ENCODE data around the gene CHD1.

DNA sequence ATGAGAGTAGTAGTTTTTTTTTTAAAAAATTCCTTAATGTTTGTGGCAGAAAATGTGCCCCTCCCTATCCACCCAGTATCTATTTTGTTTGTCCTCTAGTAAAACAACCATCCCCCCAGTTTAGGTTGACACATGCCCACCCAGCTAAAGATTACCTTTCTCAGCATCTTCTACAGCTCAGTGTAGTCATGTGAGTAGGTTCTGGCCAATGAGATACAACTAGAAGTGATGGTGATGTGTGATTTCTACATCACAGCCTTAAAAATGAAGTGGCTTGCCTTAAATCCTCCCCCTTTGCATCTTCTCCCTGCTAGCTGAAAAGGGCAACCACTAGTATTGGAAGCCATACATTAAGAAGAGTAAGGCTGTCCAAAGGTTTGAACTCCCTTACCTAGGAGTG lies 14.9 kb downstream of the CHD1 start:
- TF ChIP-seq, protein P1, sequence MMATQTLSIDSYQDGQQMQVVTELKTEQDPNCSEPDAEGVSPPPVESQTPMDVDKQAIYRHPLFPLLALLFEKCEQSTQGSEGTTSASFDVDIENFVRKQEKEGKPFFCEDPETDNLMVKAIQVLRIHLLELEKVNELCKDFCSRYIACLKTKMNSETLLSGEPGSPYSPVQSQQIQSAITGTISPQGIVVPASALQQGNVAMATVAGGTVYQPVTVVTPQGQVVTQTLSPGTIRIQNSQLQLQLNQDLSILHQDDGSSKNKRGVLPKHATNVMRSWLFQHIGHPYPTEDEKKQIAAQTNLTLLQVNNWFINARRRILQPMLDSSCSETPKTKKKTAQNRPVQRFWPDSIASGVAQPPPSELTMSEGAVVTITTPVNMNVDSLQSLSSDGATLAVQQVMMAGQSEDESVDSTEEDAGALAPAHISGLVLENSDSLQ (IDR thresholded peaks at IDR 0.05): no peak
- TF ChIP-seq SP1 (IDR thresholded peaks at IDR 0.05): no peak
- TF ChIP-seq FOXA1 (IDR thresholded peaks at IDR 0.05): no peak
- no peak for TF ChIP-seq ARNT (IDR thresholded peaks at IDR 0.05)
- no peak for TF ChIP-seq BHLHE40 (IDR thresholded peaks at IDR 0.05; ENCODE audit: borderline replicate concordance)
- no peak for TF ChIP-seq HDGF (IDR thresholded peaks at IDR 0.05; ENCODE audit: borderline replicate concordance)
- no peak for TF ChIP-seq FOXM1 (IDR thresholded peaks at IDR 0.05; ENCODE audit: borderline replicate concordance)
- TF ChIP-seq TARDBP (IDR thresholded peaks at IDR 0.05): no peak
- TF ChIP-seq ELF4 (IDR thresholded peaks at IDR 0.05): no peak
- TF ChIP-seq SUZ12 (IDR thresholded peaks at IDR 0.05): no peak
- TF ChIP-seq CTBP1 (IDR thresholded peaks at IDR 0.05; ENCODE audit: borderline replicate concordance): no peak
- TF ChIP-seq LEF1 (IDR thresholded peaks at IDR 0.05; ENCODE audit: borderline replicate concordance): no peak
- TF ChIP-seq ZNF384 (IDR thresholded peaks at IDR 0.05): no peak
- no peak for TF ChIP-seq FOXK2 (IDR thresholded peaks at IDR 0.05)

Measured in HEK293T (cell line).